HepG2 (cell line): ENCODE results near the gene CAMK2G. TPM values are rescaled to one million over a fixed set of nuclear protein-coding genes. Genes with fewer than 3 reads are reported as not detected.

Experiments
- CENPT ChIP-seq: sonication (generic); formaldehyde crosslinking; IDR thresholded peaks from 2 replicates; pipeline ENCODE4 v1.8.0; 2022; ENCODE audit warnings: low read depth, mild to moderate bottlenecking, moderate library complexity, missing genetic modification reagents
- EP300 ChIP-seq, 3 experiments: sonication (generic) in 1 of 3; formaldehyde crosslinking in 1 of 3; IDR thresholded peaks; 2 replicates each; pipeline versions ENCODE4 v1.5.1 to v1.6.1; 2011 to 2020; ENCODE audit warnings: low read depth in 2 of 3, low read length in 2 of 3, borderline replicate concordance in 1 of 3, improper control_type of control experiment in 1 of 3, mild to moderate bottlenecking in 1 of 3, missing genetic modification reagents in 1 of 3, moderate library complexity in 1 of 3
- FOXK2 ChIP-seq: fragments of 450-650 bp; IDR thresholded peaks from 2 replicates; pipeline ENCODE4 v1.6.1; 2016
- KAT7 ChIP-seq: IDR thresholded peaks from 2 replicates; pipeline ENCODE4 v1.6.1; 2018; ENCODE audit warnings: borderline replicate concordance, missing compliant biosample characterization
- KLF13 ChIP-seq: sonication (generic); formaldehyde crosslinking; IDR thresholded peaks from 2 replicates; pipeline ENCODE4 v1.4.0; 2020; ENCODE audit warnings: mild to moderate bottlenecking, missing genetic modification reagents
- NFKB2 ChIP-seq: sonication (generic); formaldehyde crosslinking; IDR thresholded peaks from 2 replicates; pipeline ENCODE4 v1.4.0; 2020; ENCODE audit warnings: missing genetic modification reagents, borderline replicate concordance
- PCBP1 ChIP-seq: fragments of 200-400 bp; formaldehyde crosslinking; IDR thresholded peaks from 2 replicates; pipeline ENCODE4 v1.6.1; 2017; ENCODE audit warnings: mild to moderate bottlenecking, low read depth, low read length, borderline replicate concordance
- RAD21 ChIP-seq: fragments of 450-650 bp; formaldehyde crosslinking; IDR thresholded peaks from 2 replicates; pipeline ENCODE4 v1.5.0; 2020; ENCODE audit warnings: mild to moderate bottlenecking
- SNAPC5 ChIP-seq: sonication (generic); formaldehyde crosslinking; IDR thresholded peaks from 2 replicates; pipeline ENCODE4 v1.8.1; 2023; ENCODE audit warnings: mild to moderate bottlenecking, missing genetic modification reagents, borderline replicate concordance
- U2AF1 ChIP-seq: fragments of 200-400 bp; formaldehyde crosslinking; optimal IDR thresholded peaks from 2 replicates; pipeline ENCODE3; 2017; ENCODE audit warnings: mild to moderate bottlenecking, low read depth, low read length
- ZBTB26 ChIP-seq: IDR thresholded peaks from 2 replicates; pipeline ENCODE4 v1.6.1; 2016; ENCODE audit warnings: missing compliant biosample characterization, missing genetic modification reagents, borderline replicate concordance
- ZBTB40 ChIP-seq, 2 experiments: fragments of 450-650 bp in 1 of 2; sonication (generic) in 1 of 2; formaldehyde crosslinking in 1 of 2; IDR thresholded peaks; 2 replicates each; pipeline versions ENCODE4 v1.6.1 to v1.8.0; 2016 to 2022; ENCODE audit warnings: antibody characterized with exemption in 1 of 2, mild to moderate bottlenecking in 1 of 2, missing genetic modification reagents in 1 of 2
- ZFP82 ChIP-seq: sonication (generic); formaldehyde crosslinking; IDR thresholded peaks from 2 replicates; pipeline ENCODE4 v1.5.1; 2020; ENCODE audit warnings: mild to moderate bottlenecking, missing genetic modification reagents, borderline replicate concordance
- ZNF800 ChIP-seq: sonication (generic); formaldehyde crosslinking; IDR thresholded peaks from 2 replicates; pipeline ENCODE4 v1.4.0; 2020; ENCODE audit warnings: missing genetic modification reagents
- ZNF878 ChIP-seq: sonication (generic); formaldehyde crosslinking; IDR thresholded peaks from 2 replicates; pipeline ENCODE4 v1.8.1; 2023; ENCODE audit warnings: mild to moderate bottlenecking, missing genetic modification reagents, moderate library complexity
- polyA plus RNA-seq, 8 experiments: library from polyadenylated mRNA; depleted of rRNA in 3 of 8; stranded (reverse) in 7 of 8; unstranded in 1 of 8; fragments of >200 nt; fragmentation: Illumina TruSeq in 4 of 8; extraction: Trizol in 4 of 8; gene quantifications; 2 replicates each; pipeline versions ENCODE4 v1.2.1 to v1.2.3, GENCODE V29; 2011 to 2016; ENCODE audit warnings: low read depth in 4 of 8, missing spikeins in 1 of 8, mixed read lengths in 1 of 8; ENCODE audit not compliant: insufficient read depth in 1 of 8
- total RNA-seq, 5 experiments: library from RNA; depleted of rRNA; stranded (reverse); fragments of >200 nt; fragmentation: Illumina TruSeq; extraction: Trizol; gene quantifications; 2 replicates each; pipeline ENCODE4 v1.2.3, GENCODE V29; 2016; ENCODE audit warnings: low read depth in 1 of 5

Gene CAMK2G
- total and polyA plus RNA-seq, 2 of the 13 experiments (the other 11 are each of a cell fraction or from before 2014, with no cell fraction given), result 15.9 to 18.8 TPM

- no peak for TF ChIP-seq ZBTB40 (IDR thresholded peaks at IDR 0.05)
- 0 out of 2 replicates have a peak, but pooled peaks have one; percentile 25 for TF ChIP-seq ZBTB40 (CRISPR knock-in tag; IDR thresholded peaks at IDR 0.05)
- no peak for TF ChIP-seq KAT7 (CRISPR knock-in tag)
- no peak for TF ChIP-seq FOXK2
- no peak for TF ChIP-seq PCBP1
- TF ChIP-seq CENPT (CRISPR knock-in tag), result peak; percentile 15; the same call in 1 of the 2 replicates
- 0 out of 4 replicates have a peak, but pooled peaks of 1 of the 2 experiments have one; percentile 27 for TF ChIP-seq EP300 (IDR thresholded peaks at IDR 0.05; ENCODE audit: low read depth in 2 of 2, low read length in 2 of 2)
- TF ChIP-seq EP300 (CRISPR knock-in tag; IDR thresholded peaks at IDR 0.05; ENCODE audit: borderline replicate concordance), result no peak
- TF ChIP-seq ZFP82 (CRISPR knock-in tag), result no peak
- no peak for TF ChIP-seq NFKB2
- peak; percentile 41; the same call in 1 of the 2 replicates for TF ChIP-seq ZNF878 (CRISPR knock-in tag)
- TF ChIP-seq ZBTB26, result no peak
- no peak for TF ChIP-seq SNAPC5 (CRISPR knock-in tag)
- no peak for TF ChIP-seq U2AF1
- no peak for TF ChIP-seq ZNF800 (CRISPR knock-in tag)
- TF ChIP-seq KLF13, result no peak
- TF ChIP-seq RAD21, result peak; percentile 17; the same call in 1 of the 2 replicates
Measured at GRCh38 chr10:73874267-73875138, at the start of gene CAMK2G (continued).
